HAP-1 (cell line): ENCODE data around the gene WNT2B.
"Not testable (repeated sequence)": the region's sequence is repeated elsewhere in the genome, so short reads cannot be mapped to it uniquely, and the experiment has no call there.

Experiments
- DNase-seq, 2 experiments: peaks; one replicate each; pipeline ENCODE4 v3.0.0-alpha.2; 2016 to 2020; ENCODE audit warnings: low spot score in 2 of 2
- H3K27me3 ChIP-seq: fragments of 250-450 bp; sonication (Bioruptor Pico); 2 replicates; pipeline ENCODE4 v1.5.1; 2020; ENCODE audit warnings: low read depth, mild to moderate bottlenecking, moderate library complexity
- H3K36me3 ChIP-seq: fragments of 250-450 bp; sonication (Bioruptor Pico); replicated peaks from 2 replicates; pipeline ENCODE4 v1.5.1; 2020; ENCODE audit warnings: mild to moderate bottlenecking
- H3K4me1 ChIP-seq: fragments of 250-450 bp; sonication (Bioruptor Pico); 2 replicates; pipeline ENCODE4 v1.5.1; 2020; ENCODE audit warnings: mild to moderate bottlenecking
- H3K4me3 ChIP-seq: fragments of 250-450 bp; sonication (Bioruptor Pico); 2 replicates; pipeline ENCODE4 v1.5.1; 2020; ENCODE audit warnings: mild to moderate bottlenecking, moderate library complexity
- H3K9me3 ChIP-seq: fragments of 250-450 bp; sonication (Bioruptor Pico); 2 replicates; pipeline ENCODE4 v1.5.1; 2020; ENCODE audit warnings: mild to moderate bottlenecking, moderate library complexity
- in situ Hi-C: fragments of 300-500 bp; cut with MboI; formaldehyde crosslinking; loops from 3 replicates; pipeline ENCODE4 v1.14.3; 2020; ENCODE audit warnings: low sequenced_read_pairs, inconsistent platforms, mixed read lengths

Gene WNT2B

GRCh38 chr1:112508278-112509004 is at the start of gene WNT2B:
WNT2B (plus strand) TSS chr1:112508965; CDS start chr1:112509263, 298 bp downstream.
- Histone ChIP-seq H3K9me3 (no peaks in the 10 kb centered on the region), H3K4me1 (no peaks in the 10 kb centered on the region), H3K4me3 (peak within 1 kb of the TSS; percentile 42), H3K36me3 (no peaks in the 10 kb centered on the region), H3K27me3 (no peaks in the 10 kb centered on the region)
- in situ Hi-C loops: no loop called here
- peak; percentile 13 to 69 for DNase-seq

GRCh38 chr1:112460615-112461014 is 48.1 kb upstream of the WNT2B start:
- no peak for DNase-seq
- Histone ChIP-seq H3K9me3 (no peaks in the 10 kb centered on the region), H3K4me3 (no peak overlapping the region), H3K27me3 (no peaks in the 10 kb centered on the region), H3K4me1 (no peaks in the 10 kb centered on the region), H3K36me3 (peaks cover 24% of the 10 kb centered on the region)
- in situ Hi-C loops: loop anchor here (5.0 kb wide), 1 partner anchor 68 kb away; no protein-coding TSS in a partner anchor

- Histone ChIP-seq H3K4me1 (peaks cover 5% of the 10 kb centered on the region), H3K4me3 (no peak overlapping the region), H3K36me3 (peaks cover 19% of the 10 kb centered on the region), H3K9me3 (no peaks in the 10 kb centered on the region), H3K27me3 (no peaks in the 10 kb centered on the region)
- DNase-seq: peak; percentile 14 to 31
- in situ Hi-C loops: loop anchor here (5.0 kb wide), 1 partner anchor 69 kb away; no protein-coding TSS in a partner anchor
These were observed 47.4 kb upstream of the WNT2B start for GRCh38 chr1:112461200-112461871.

- no peak for DNase-seq
- Histone ChIP-seq H3K27me3 (no peaks in the 10 kb centered on the region), H3K4me3 (no peak overlapping the region), H3K4me1 (peaks cover 7% of the 10 kb centered on the region), H3K36me3 (peaks cover 7% of the 10 kb centered on the region; the same call in 1 of the 2 replicates), H3K9me3 (no peaks in the 10 kb centered on the region)
- in situ Hi-C loops: loop anchor here (5.0 kb wide), 1 partner anchor 71 kb away; no protein-coding TSS in a partner anchor
These were observed 45.8 kb upstream of the WNT2B start for GRCh38 chr1:112462953-112463279.

GRCh38 chr1:112464501-112464900 is 44.3 kb upstream of the WNT2B start:
- in situ Hi-C loops: loop anchor here (5.0 kb wide), 1 partner anchor 72 kb away; no protein-coding TSS in a partner anchor
- H3K4me1 ChIP-seq: peaks cover 7% of the 10 kb centered on the region
- DNase-seq: no peak
- no peak overlapping the region for H3K4me3 ChIP-seq
- H3K36me3 ChIP-seq: no peaks in the 10 kb centered on the region
- no peaks in the 10 kb centered on the region for H3K27me3 ChIP-seq
- no peaks in the 10 kb centered on the region for H3K9me3 ChIP-seq

GRCh38 chr1:112465122-112465521 is 43.6 kb upstream of the WNT2B start:
- H3K4me3 ChIP-seq: no peak overlapping the region
- no peaks in the 10 kb centered on the region for H3K36me3 ChIP-seq
- H3K27me3 ChIP-seq: no peaks in the 10 kb centered on the region
- H3K4me1 ChIP-seq: peaks cover 7% of the 10 kb centered on the region
- in situ Hi-C loops: no loop called here
- H3K9me3 ChIP-seq: no peaks in the 10 kb centered on the region
- no peak for DNase-seq

GRCh38 chr1:112466078-112466660 is 42.6 kb upstream of the WNT2B start:
- no peaks in the 10 kb centered on the region for H3K9me3 ChIP-seq
- no peaks in the 10 kb centered on the region for H3K36me3 ChIP-seq
- H3K4me1 ChIP-seq: peaks cover 7% of the 10 kb centered on the region
- no peak overlapping the region for H3K4me3 ChIP-seq
- no peaks in the 10 kb centered on the region for H3K27me3 ChIP-seq
- peak; percentile 83 to 97 for DNase-seq
- in situ Hi-C loops: no loop called here

- H3K4me1 ChIP-seq, H3K9me3 ChIP-seq, H3K36me3 ChIP-seq, H3K27me3 ChIP-seq, in situ Hi-C loops, DNase-seq, H3K4me3 ChIP-seq: not testable (repeated sequence)
These were observed 38.4 kb upstream of the WNT2B start for GRCh38 chr1:112470324-112470723.

GRCh38 chr1:112470966-112471365 is 37.8 kb upstream of the WNT2B start:
- no peak for DNase-seq
- Histone ChIP-seq H3K36me3 (no peaks in the 10 kb centered on the region), H3K27me3 (no peaks in the 10 kb centered on the region), H3K9me3 (no peaks in the 10 kb centered on the region), H3K4me3 (no peak overlapping the region), H3K4me1 (peaks cover 5% of the 10 kb centered on the region)
- in situ Hi-C loops: no loop called here

GRCh38 chr1:112472142-112472541 is 36.6 kb upstream of the WNT2B start:
- H3K27me3 ChIP-seq: no peaks in the 10 kb centered on the region
- in situ Hi-C loops: no loop called here
- H3K4me1 ChIP-seq: no peaks in the 10 kb centered on the region
- no peaks in the 10 kb centered on the region for H3K36me3 ChIP-seq
- no peak for DNase-seq
- no peaks in the 10 kb centered on the region for H3K9me3 ChIP-seq
- H3K4me3 ChIP-seq: no peak overlapping the region

GRCh38 chr1:112477550-112477949 is 31.2 kb upstream of the WNT2B start:
- in situ Hi-C loops: no loop called here
- Histone ChIP-seq H3K36me3 (no peaks in the 10 kb centered on the region), H3K27me3 (peaks cover under 1% of the 10 kb centered on the region; the same call in 1 of the 2 replicates), H3K4me1 (no peaks in the 10 kb centered on the region), H3K4me3 (no peak overlapping the region), H3K9me3 (peaks cover 3% of the 10 kb centered on the region; the same call in 1 of the 2 replicates)
- no peak for DNase-seq

- peaks cover 4% of the 10 kb centered on the region; the same call in 1 of the 2 replicates for H3K27me3 ChIP-seq
- H3K9me3 ChIP-seq: peaks cover 3% of the 10 kb centered on the region; the same call in 1 of the 2 replicates
- in situ Hi-C loops: no loop called here
- H3K4me1 ChIP-seq: no peaks in the 10 kb centered on the region
- no peak overlapping the region for H3K4me3 ChIP-seq
- DNase-seq: no peak
- no peaks in the 10 kb centered on the region for H3K36me3 ChIP-seq
These were observed 30.5 kb upstream of the WNT2B start for GRCh38 chr1:112478314-112478713.

- H3K4me3 ChIP-seq, H3K4me1 ChIP-seq, H3K9me3 ChIP-seq, H3K36me3 ChIP-seq, in situ Hi-C loops, H3K27me3 ChIP-seq, DNase-seq: not testable (repeated sequence)
These were observed 22.7 kb upstream of the WNT2B start for GRCh38 chr1:112486063-112486462.

- H3K27me3 ChIP-seq, H3K36me3 ChIP-seq, H3K4me3 ChIP-seq, in situ Hi-C loops, H3K4me1 ChIP-seq, DNase-seq, H3K9me3 ChIP-seq: not testable (repeated sequence)
These were observed 21.1 kb upstream of the WNT2B start for GRCh38 chr1:112487686-112488085.
